CD14-positive monocyte (primary cell): ENCODE data around the gene SPDYE3. TPM values are rescaled to one million over a fixed set of nuclear protein-coding genes. Genes with fewer than 3 reads are reported as not detected.
"Not testable (repeated sequence)": the region's sequence is repeated elsewhere in the genome, so short reads cannot be mapped to it uniquely, and the experiment has no call there.

Source experiments
- DNase-seq, 3 donors: peaks; one replicate each; pipeline ENCODE4 v3.0.0-alpha.2; 2011 to 2022
- H2AFZ ChIP-seq: 2 replicates; pipeline ENCODE4 v1.6.0; 2012; ENCODE audit warnings: mild to moderate bottlenecking, low read depth, low read length, inconsistent platforms; ENCODE audit not compliant: insufficient read depth, poor library complexity, severe bottlenecking
- H3K27ac ChIP-seq, 2 donors: 1 replicate in 1 of 2; 2 replicates in 1 of 2; pipeline ENCODE4 v1.5.1; 2012 to 2013; ENCODE audit warnings: low read length in 2 of 2, control low read depth in 1 of 2, inconsistent platforms in 1 of 2, low read depth in 1 of 2, mild to moderate bottlenecking in 1 of 2
- H3K27me3 ChIP-seq, 2 donors: one replicate each; pipeline versions ENCODE4 v1.6.0 to v1.6.1; 2011 to 2013; ENCODE audit warnings: low read length in 2 of 2; ENCODE audit not compliant: control insufficient read depth in 2 of 2, insufficient read depth in 2 of 2
- H3K36me3 ChIP-seq, 2 donors: replicated peaks in 1 of 2; 1 replicate in 1 of 2; 2 replicates in 1 of 2; pipeline versions ENCODE4 v1.5.1 to v1.6.1; 2012 to 2013; ENCODE audit warnings: low read length in 2 of 2, control low read depth in 1 of 2, inconsistent platforms in 1 of 2, mild to moderate bottlenecking in 1 of 2; ENCODE audit not compliant: insufficient read depth in 2 of 2, control insufficient read depth in 1 of 2
- H3K4me1 ChIP-seq, 2 donors: 1 replicate in 1 of 2; 2 replicates in 1 of 2; pipeline versions ENCODE4 v1.5.1 to v1.6.1; 2012 to 2013; ENCODE audit warnings: low read length in 2 of 2, control low read depth in 1 of 2, inconsistent platforms in 1 of 2, mild to moderate bottlenecking in 1 of 2, moderate library complexity in 1 of 2; ENCODE audit not compliant: insufficient read depth in 2 of 2, control insufficient read depth in 1 of 2
- H3K4me2 ChIP-seq: replicated peaks from 2 replicates; pipeline ENCODE3; 2012; ENCODE audit warnings: low read length, moderate library complexity, mild to moderate bottlenecking; ENCODE audit not compliant: poor library complexity, severe bottlenecking; ENCODE audit errors: extremely low read depth
- H3K4me3 ChIP-seq, 3 experiments: fragments of 200-600 bp in 1 of 3; sonication (generic) in 1 of 3; replicated peaks in 1 of 3; 1 replicate in 2 of 3; 2 replicates in 1 of 3; pipeline ENCODE4 v1.5.1; 2011 to 2013; ENCODE audit warnings: low read length in 3 of 3, mild to moderate bottlenecking in 3 of 3, control low read depth in 2 of 3, low read depth in 2 of 3, inconsistent platforms in 1 of 3, moderate library complexity in 1 of 3
- H3K79me2 ChIP-seq: 2 replicates; pipeline ENCODE4 v1.6.0; 2012; ENCODE audit warnings: mild to moderate bottlenecking, control low read depth, inconsistent platforms, low read length, moderate library complexity; ENCODE audit not compliant: insufficient read depth
- H3K9ac ChIP-seq: 2 replicates; pipeline ENCODE4 v1.6.0; 2017; ENCODE audit warnings: low read length, mild to moderate bottlenecking; ENCODE audit not compliant: insufficient read depth, poor library complexity, severe bottlenecking
- H3K9me3 ChIP-seq, 2 donors: replicated peaks in 1 of 2; 1 replicate in 1 of 2; 2 replicates in 1 of 2; pipeline versions ENCODE4 v1.5.1 to v1.6.1; 2012 to 2013; ENCODE audit warnings: low read length in 2 of 2, control low read depth in 1 of 2; ENCODE audit not compliant: control insufficient read depth in 1 of 2, insufficient read depth in 1 of 2
- H4K20me1 ChIP-seq: 2 replicates; pipeline ENCODE4 v1.6.0; 2012; ENCODE audit warnings: mild to moderate bottlenecking, low read length, control low read depth, moderate library complexity; ENCODE audit not compliant: insufficient read depth
- H3K27ac Mint-ChIP-seq, 7 donors: one replicate each; pipeline ENCODE4 v1.8.0; 2020; ENCODE audit warnings: mild to moderate bottlenecking in 7 of 7, mixed read lengths in 7 of 7, moderate library complexity in 6 of 7, inconsistent platforms in 2 of 7
- H3K27me3 Mint-ChIP-seq, 3 donors: one replicate each; pipeline ENCODE4 v1.8.0; 2021 to 2022; ENCODE audit warnings: low read depth in 3 of 3, mild to moderate bottlenecking in 3 of 3, mixed read lengths in 3 of 3, moderate library complexity in 3 of 3, inconsistent platforms in 1 of 3
- H3K36me3 Mint-ChIP-seq, 2 donors: one replicate each; pipeline ENCODE4 v1.8.0; 2020; ENCODE audit warnings: mixed read lengths in 2 of 2, inconsistent platforms in 1 of 2, mild to moderate bottlenecking in 1 of 2
- H3K4me1 Mint-ChIP-seq: one replicate; pipeline ENCODE4 v1.8.0; 2020; ENCODE audit warnings: mild to moderate bottlenecking, mixed read lengths
- H3K4me3 Mint-ChIP-seq, 2 donors: one replicate each; pipeline ENCODE4 v1.8.0; 2020; ENCODE audit warnings: mild to moderate bottlenecking in 2 of 2, mixed read lengths in 2 of 2, moderate library complexity in 1 of 2
- H3K9me3 Mint-ChIP-seq, 7 donors: one replicate each; pipeline ENCODE4 v1.8.0; 2020 to 2022; ENCODE audit warnings: mixed read lengths in 7 of 7, mild to moderate bottlenecking in 6 of 7, moderate library complexity in 6 of 7, inconsistent platforms in 2 of 7
- CTCF ChIP-seq: fragments of 200-600 bp; IDR thresholded peaks from one replicate; pipeline ENCODE4 v1.8.0; 2022; ENCODE audit warnings: antibody characterized with exemption, mild to moderate bottlenecking
- WGBS: methylation state at CpG from one replicate; pipeline ENCODE4 v1.1.5; 2013; ENCODE audit warnings: missing lambda C conversion rate; ENCODE audit not compliant: insufficient coverage; 5-methylcytosine and 5-hydroxymethylcytosine counted together
- intact Hi-C, 2 donors: fragments of 100-400 bp; cut with micrococcal nuclease; formaldehyde crosslinking; loops; one replicate each; pipeline versions ENCODE4 v1.15.0 to v1.15.1; 2023
- polyA plus RNA-seq, 3 donors: library from polyadenylated mRNA; depleted of rRNA in 1 of 3; unstranded in 2 of 3; stranded (reverse) in 1 of 3; fragments of 300-500 nt in 2 of 3; fragments of >200 nt in 1 of 3; fragmentation: Illumina TruSeq in 2 of 3; gene quantifications; 1 replicate in 2 of 3; 2 replicates in 1 of 3; pipeline ENCODE4 v1.2.3, GENCODE V29; 2012 to 2021

SPDYE3 gene
- polyA plus RNA-seq, 3 donors, result 0.58 to 1.2 TPM; not detected in 1

GRCh38 chr7:100360135-100360854, 52.8 kb downstream of the SPDYE3 start:
- peak overlapping the region; percentile 21 to 66 for H3K27ac ChIP-seq
- no peaks in the 10 kb centered on the region for H4K20me1 ChIP-seq
- H3K4me2 ChIP-seq, result no peak overlapping the region
- H3K36me3 Mint-ChIP-seq, result peaks cover 63 to 89% of the 10 kb centered on the region in 2 donors
- no peak for DNase-seq
- H3K27me3 Mint-ChIP-seq, result peaks cover 0 to 3% (median 0%) of the 10 kb centered on the region in 3 donors
- 93% methylated on average over 2 of the region's 3 CpGs for WGBS
- H3K27me3 ChIP-seq, result no peaks in the 10 kb centered on the region
- peaks cover 28 to 35% of the 10 kb centered on the region in 2 donors for H3K4me1 ChIP-seq
- H3K9me3 Mint-ChIP-seq, result no peaks in the 10 kb centered on the region
- peaks cover 54 to 85% of the 10 kb centered on the region in 2 donors for H3K36me3 ChIP-seq
- peaks cover 2% of the 10 kb centered on the region for H3K79me2 ChIP-seq
- H3K27ac Mint-ChIP-seq, result peak overlapping the region in 6 of 7 donors; percentile 58 to 78 (median 74)
- peaks cover 39% of the 10 kb centered on the region for H3K4me1 Mint-ChIP-seq
- H3K9me3 ChIP-seq, result no peaks in the 10 kb centered on the region
- H3K4me3 ChIP-seq, result no peak overlapping the region
- no peak overlapping the region for H3K4me3 Mint-ChIP-seq
- intact Hi-C loops, result no loop called here
- peak overlapping the region; percentile 13 for H3K9ac ChIP-seq
- H2AFZ ChIP-seq, result no peak overlapping the region
- TF ChIP-seq CTCF, result no peak

GRCh38 chr7:100363098-100363497, 55.6 kb downstream of the SPDYE3 start:
- intact Hi-C loops, result no loop called here
- peaks cover 49 to 55% of the 10 kb centered on the region in 2 donors for H3K4me1 ChIP-seq
- H3K9ac ChIP-seq, result no peak overlapping the region
- Mint-ChIP-seq H3K27me3 (peaks cover 0 to 7% (median 0%) of the 10 kb centered on the region in 3 donors), H3K36me3 (peaks cover 58 to 69% of the 10 kb centered on the region in 2 donors), H3K4me1 (peaks cover 59% of the 10 kb centered on the region), H3K27ac (peak overlapping the region in 3 of 7 donors; percentile 33 to 54 (median 35)), H3K9me3 (no peaks in the 10 kb centered on the region), H3K4me3 (no peak overlapping the region)
- H4K20me1 ChIP-seq, result no peaks in the 10 kb centered on the region
- H3K36me3 ChIP-seq, result peaks cover 31 to 57% of the 10 kb centered on the region in 2 donors
- no peak overlapping the region for H2AFZ ChIP-seq
- H3K4me3 ChIP-seq, result no peak overlapping the region
- H3K27me3 ChIP-seq, result no peaks in the 10 kb centered on the region
- peaks cover 21% of the 10 kb centered on the region for H3K79me2 ChIP-seq
- H3K27ac ChIP-seq, result no peak overlapping the region
- H3K4me2 ChIP-seq, result no peak overlapping the region
- no peak for DNase-seq
- no peak for TF ChIP-seq CTCF
- H3K9me3 ChIP-seq, result no peaks in the 10 kb centered on the region

- H3K4me1 Mint-ChIP-seq, result peaks cover 62% of the 10 kb centered on the region
- H3K4me3 ChIP-seq, H3K27me3 ChIP-seq, H3K9me3 ChIP-seq, H3K27me3 Mint-ChIP-seq, H2AFZ ChIP-seq, H3K4me2 ChIP-seq, H3K4me3 Mint-ChIP-seq, H3K27ac ChIP-seq, DNase-seq, intact Hi-C loops, H4K20me1 ChIP-seq, H3K9me3 Mint-ChIP-seq, H3K9ac ChIP-seq: not testable (repeated sequence)
- Histone ChIP-seq H3K4me1 (peaks cover 56 to 62% of the 10 kb centered on the region in 2 donors), H3K79me2 (peaks cover 22% of the 10 kb centered on the region), H3K36me3 (peaks cover 27 to 50% of the 10 kb centered on the region in 2 donors)
- no CpG with 5 or more reads among the region's 7 CpGs for WGBS
- H3K36me3 Mint-ChIP-seq, result peaks cover 53 to 63% of the 10 kb centered on the region in 2 donors
- peak overlapping the region in 2 of 7 donors; percentile 25 to 42 for H3K27ac Mint-ChIP-seq
Observed at GRCh38 chr7:100363797-100364196, 56.3 kb downstream of the SPDYE3 start.
